ELF-1 (cell line): ENCODE results near the gene ARHGAP30.
A peak's percentile ranks its signal among the peaks of the same experiment; 100 is the strongest.
"Not testable (repeated sequence)": the region's sequence is repeated elsewhere in the genome, so short reads cannot be mapped to it uniquely, and the experiment has no call there.

Experiments
- DNase-seq: peaks from one replicate; pipeline ENCODE4 v3.0.0-alpha.2; 2016; ENCODE audit warnings: low read depth, low spot score

ARHGAP30 gene

DNA sequence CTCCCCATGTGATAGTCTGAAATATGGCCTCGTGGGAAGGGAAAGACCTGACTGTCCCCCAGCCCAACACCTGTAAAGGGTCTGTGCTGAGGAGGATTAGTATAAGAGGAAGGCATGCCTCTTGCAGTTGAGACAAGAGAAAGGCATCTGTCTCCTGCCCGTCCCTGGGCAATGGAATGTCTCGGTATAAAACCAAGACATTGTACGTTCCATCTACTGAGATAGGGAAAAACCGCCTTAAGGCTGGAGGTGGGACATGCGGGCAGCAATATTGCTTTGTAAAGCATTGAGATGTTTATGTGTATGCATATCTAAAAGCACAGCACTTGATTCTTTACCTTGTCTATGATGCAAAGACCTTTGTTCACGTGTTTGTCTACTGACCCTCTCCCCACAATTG, 52.5 kb downstream of the ARHGAP30 start:
- not testable (repeated sequence) for DNase-seq

DNA sequence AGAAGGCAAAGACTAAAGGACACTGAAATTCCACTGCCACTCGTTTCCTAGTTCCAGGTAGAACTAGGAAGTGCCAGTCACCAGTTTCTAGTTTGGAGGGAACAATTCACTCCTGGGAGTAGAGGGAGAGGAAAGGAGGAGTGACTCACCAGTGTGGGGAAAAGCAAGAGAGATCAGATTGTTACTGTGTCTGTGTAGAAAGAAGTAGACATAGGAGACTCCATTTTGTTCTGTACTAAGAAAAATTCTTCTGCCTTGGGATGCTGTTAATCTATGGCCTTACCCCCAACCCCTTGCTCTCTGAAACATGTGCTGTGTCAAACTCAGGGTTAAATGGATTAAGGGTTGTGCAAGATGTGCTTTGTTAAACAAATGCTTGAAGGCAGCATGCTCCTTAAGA, 53.0 kb downstream of the ARHGAP30 start:
- peak; percentile 21 for DNase-seq

DNA sequence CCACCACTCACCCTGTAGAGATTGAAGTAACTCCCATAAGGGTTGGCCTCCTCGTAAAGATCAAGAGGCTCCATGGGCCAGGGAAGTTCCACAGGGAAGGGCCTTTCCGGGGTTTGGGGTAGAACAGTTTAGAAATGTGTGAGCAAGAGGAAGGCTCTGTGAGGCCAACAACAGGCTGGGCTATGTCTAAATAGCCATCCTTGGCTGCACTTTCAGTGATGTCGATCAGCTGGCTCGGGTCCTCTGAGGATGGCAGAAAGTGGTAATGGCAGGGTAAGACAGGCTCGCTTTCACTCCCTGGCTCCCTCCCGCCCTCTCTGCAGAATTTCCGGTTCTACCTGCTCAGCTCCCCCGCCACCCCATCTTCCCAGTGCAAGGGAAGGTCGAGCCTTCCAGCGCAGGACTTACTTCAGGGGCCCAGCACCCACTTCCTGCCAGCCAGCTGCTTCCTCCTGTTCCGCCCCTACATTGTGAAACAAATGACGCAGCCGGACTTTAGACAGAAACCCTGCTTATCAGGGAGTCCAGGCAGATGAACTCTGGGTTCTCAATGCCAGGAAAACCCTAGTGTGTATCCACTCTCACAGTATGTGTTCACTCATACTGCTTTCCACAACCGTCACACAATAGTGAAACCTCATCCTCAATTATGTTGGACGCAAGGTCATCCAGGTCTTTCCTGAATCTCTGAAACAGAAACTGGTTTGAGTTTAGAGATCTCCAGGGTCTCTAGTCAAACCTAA, 56.0 kb downstream of the ARHGAP30 start:
- peak; percentile 58 for DNase-seq

DNA sequence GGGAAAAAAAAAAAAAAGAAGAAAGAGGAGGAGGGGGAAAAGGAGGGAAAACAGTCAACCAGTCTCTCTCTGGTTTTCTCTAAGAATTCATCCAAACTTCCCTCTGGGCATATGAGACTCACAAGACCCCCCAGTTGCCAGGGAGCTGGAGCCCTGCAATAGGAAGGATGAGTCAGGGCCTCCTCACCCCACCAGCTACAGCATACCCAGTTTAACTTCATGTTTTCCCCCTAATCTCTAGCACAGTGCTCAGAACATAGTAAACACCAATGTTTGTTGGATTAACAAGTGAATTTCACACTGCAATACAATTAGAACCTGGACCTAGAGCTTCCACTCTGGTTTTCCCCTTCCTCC, 56.6 kb downstream of the ARHGAP30 start:
- DNase-seq = peak; percentile 25

DNA sequence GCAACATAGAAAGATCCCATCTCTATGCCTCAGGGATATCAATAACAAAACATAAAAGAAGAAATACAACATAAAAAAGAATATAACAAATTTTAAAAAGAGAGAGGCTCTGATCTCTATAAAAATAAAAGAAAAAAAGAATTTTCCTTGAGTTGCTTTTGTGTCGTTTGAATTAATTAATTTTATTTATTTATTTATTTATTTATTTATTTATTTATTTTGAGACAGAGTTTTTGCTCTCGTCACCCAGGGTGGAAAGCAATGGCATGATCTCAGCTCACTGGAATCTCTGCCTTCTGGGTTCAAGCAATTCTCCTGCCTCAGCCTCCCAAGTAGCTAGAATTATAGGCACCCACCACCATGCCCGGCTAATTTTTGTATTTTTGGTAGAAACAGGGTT, 57.3 kb downstream of the ARHGAP30 start:
- DNase-seq = no peak

DNA sequence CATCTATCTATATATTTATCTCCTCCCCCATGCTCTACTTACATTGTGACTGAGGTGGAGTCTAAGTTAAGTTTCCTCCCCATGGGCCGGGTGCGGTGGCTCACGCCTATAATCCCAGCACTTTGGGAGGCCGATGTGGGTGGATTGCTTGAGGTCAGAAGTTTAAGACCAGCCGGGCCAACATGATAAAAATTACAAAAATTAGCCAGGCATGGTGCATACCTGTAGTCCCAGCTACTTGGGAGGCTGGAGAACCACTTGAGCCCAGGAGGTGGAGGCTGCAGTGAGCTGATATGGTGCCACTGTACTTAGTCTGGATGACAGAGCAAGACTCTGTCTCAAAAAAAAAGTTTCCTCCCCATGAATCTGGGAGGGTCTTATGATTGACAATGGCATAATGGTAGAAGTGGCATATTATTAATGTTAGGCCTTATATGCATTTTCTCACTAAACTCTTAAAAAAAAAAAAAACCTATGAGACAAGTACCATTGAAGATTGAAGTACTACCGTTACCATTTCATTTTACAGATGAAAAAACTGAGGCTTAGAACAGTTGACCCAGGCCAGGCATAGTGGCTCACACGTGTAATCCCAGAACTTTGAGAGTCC, 60.0 kb downstream of the ARHGAP30 start:
- no peak for DNase-seq

DNA sequence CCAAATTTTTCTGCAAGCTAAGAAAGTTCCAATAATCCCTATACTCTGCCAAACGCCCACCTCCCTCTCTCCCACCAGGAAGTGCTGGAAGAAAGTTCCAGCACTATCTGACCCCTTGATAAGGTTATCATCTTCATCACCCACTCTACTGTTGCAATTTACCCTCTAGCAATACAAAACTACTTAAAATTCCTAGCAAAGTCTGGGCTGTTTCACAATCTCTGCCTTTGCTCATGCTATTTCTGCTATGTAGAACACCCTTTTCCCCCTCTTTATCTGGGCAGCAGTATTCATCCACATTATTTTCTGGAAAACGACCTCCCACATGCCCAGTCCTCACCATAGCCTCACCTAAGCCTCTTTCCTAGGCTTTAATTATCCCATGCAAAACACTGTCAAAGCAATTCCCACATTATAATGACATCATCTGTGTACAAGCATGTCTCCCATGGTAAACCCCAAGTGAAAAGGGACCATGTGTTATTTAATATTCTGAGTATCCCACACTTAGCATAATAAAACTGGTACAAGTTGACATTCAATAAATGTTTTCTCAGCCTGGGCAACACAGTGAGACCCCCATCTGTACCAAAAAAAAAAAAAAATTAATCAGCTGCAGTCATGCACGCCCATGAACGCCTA, 60.7 kb downstream of the ARHGAP30 start:
- DNase-seq = peak; percentile 38

DNA sequence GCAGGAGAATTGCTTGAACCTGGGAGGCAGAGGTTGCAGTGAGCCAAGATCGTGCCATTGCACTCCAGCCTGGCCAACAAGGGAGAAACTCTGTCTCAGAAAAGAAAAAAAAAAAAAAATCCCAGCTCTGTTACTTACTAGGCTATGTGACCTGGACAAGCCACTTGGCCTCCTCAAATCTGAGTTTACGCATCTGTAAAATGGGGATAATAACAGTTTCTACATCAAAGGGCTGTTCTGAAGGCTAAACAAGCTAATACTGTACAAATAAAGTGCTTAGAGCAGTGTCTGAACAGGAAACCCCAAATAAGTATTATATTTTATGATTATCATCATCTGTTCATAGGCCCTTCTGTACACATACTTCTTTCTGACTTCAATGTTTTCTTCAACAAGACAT, 62.3 kb downstream of the ARHGAP30 start:
- DNase-seq = no peak

DNA sequence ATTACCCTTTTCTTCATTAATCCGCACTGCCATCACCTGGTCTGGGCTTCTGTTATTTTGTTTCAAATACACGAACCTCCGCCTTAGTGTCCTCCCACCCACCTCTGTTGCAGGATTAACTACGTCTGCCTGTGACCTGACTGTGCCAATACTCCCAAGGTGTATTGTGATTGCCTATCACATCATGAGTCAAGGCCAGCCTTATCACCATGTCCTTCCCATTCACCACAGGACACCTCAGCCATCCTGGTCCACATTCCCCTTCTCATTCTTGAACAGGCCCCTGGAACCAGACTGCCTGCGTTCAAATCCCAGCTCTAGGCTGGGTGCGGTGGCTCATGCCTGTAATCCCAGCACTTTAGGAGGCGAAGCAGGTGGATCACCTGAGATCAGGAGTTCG, 63.1 kb downstream of the ARHGAP30 start:
- no peak for DNase-seq

DNA sequence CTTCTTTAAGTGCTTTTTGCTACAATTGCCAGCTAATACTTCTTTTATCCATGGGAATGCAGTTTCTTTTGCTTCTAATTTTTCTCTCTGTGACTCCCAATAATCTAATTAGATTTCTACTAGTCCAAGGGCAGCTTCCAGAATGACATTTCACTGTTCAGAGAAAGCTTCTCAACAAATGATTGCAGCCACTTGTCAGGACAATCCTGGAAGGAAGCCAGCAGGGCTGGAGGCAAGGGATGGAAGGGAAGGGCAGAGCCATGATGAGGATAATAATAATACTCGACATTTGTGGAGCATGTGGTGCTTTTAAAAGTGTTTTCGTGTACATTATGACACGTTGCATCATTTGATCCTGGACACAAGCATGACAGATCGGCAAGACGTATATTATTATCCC, 68.2 kb downstream of the ARHGAP30 start:
- no peak for DNase-seq

DNA sequence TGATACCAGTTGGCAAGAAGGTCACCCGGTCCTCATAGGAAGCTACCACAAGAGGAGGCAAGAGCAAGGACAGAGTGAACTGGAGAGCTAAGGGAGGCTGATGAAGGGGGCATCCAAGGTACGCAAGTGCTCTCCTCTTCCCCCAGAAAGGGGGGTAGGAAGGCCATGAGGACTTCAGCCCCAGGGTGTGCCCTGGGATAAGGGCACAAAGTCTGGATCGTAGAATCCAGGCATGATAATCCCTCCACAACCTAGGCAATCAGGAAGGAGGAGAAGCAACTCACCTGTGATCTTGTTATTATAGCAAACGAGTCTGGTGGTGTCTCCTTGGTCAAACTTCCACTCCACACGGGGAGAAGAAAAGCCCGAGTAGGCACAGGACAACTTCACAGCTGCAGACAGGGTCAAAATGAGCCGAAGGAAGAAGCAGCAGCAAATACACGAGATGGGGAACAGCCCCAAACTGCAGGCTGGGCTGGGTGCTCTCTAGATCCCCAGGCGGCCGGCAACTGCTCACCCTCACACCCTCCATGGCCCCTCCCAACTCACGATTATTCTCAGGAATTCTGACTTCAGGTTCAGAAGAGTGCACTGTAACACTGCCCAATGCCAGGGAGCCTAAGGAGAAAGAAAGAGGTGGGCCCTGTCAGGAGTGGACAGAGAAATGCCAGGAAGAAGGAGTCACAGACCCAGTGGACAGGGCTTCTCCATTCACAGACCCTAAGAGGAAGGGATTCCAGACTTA, 68.8 kb downstream of the ARHGAP30 start:
- no peak for DNase-seq

DNA sequence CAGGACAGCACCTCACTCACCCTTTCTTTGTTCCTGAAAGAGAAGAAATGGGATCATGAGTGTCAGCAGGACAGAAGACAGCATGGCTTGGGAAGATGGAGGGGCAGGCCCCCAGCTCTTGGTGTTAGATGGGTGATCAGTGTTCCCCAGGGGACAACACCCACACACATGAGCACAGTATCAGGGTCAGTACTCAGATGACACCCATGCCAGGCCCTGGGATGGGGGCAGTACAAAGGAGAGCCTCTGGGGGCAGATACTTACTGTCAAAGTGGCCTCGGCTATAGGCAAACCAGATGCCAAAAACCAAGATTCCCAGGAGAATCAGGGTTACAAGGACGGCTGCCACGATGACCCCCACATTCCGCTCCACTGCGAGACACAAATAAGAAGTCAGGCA, 70.3 kb downstream of the ARHGAP30 start:
- no peak for DNase-seq

DNA sequence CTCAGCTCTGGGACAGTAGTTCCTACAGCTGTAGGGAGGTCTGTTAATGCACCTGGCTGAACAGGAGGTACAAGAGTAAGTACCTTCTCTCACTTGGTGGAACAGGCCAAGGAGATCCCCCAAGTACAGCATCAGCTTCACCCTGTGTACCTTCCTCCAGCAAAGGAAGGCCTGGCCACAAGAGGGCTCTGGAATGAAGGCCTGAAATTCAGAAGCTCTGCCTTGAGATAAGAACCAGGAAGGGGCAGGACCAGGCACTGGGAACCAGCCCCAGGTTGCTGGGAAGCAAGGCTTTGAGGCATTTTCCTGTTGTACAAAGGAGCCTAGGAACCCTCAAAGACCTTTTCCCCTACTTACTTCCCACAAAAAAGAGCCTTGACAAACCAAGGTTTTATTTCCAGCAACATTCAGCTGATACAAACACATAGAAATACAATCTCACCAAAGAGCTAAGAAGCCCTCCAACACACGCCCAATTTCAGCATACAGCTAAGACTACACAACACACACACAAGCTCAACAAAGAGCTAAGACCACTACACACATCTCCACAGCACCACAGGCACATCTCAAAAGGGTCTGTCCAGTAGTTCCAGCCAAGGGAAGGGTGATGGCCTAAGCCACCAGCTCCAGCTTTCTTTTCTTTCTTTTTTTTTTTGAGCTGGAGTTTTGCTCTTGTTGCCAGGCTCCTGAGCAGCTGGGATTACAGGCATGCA, 72.2 kb downstream of the ARHGAP30 start:
- DNase-seq = peak; percentile 76
